ENCODE results near the gene MYO7A.

- TF ChIP-seq CTCF (IDR thresholded peaks at IDR 0.05) (no peak), EZH2 (IDR thresholded peaks at IDR 0.05; ENCODE audit: borderline replicate concordance, insufficient read depth, low read depth, low read length, poor library complexity, severe bottlenecking) (no peak)
Observed at GRCh38 chr11:77253690-77254089, 125.6 kb downstream of the MYO7A start.
